Colonic mucosa (tissue), 4 donors: ENCODE results near the gene PGR. TPM values are rescaled to one million over a fixed set of nuclear protein-coding genes. Genes with fewer than 3 reads are reported as not detected.

ENCODE experiments used
- DNase-seq: peaks from one replicate; pipeline ENCODE4 v3.0.0-alpha.2; 2020
- H3K27ac ChIP-seq: fragments of 200-600 bp; one replicate; pipeline ENCODE4 v1.8.0; 2021
- H3K27me3 ChIP-seq: fragments of 200-600 bp; one replicate; pipeline ENCODE4 v1.8.0; 2021
- H3K36me3 ChIP-seq: fragments of 200-600 bp; one replicate; pipeline ENCODE4 v1.8.0; 2021
- H3K4me1 ChIP-seq: fragments of 200-600 bp; one replicate; pipeline ENCODE4 v1.8.0; 2021; ENCODE audit warnings: mild to moderate bottlenecking
- H3K4me3 ChIP-seq: fragments of 200-600 bp; one replicate; pipeline ENCODE4 v1.8.0; 2021
- H3K9ac ChIP-seq, 2 donors: one replicate each; pipeline ENCODE4 v1.7.0; 2013; ENCODE audit warnings: control low read depth in 2 of 2, low read depth in 2 of 2, low read length in 2 of 2
- H3K9me3 ChIP-seq: fragments of 200-600 bp; one replicate; pipeline ENCODE4 v1.8.0; 2021
- intact Hi-C: fragments of 100-400 bp; cut with DNase I; formaldehyde crosslinking; loops from one replicate; pipeline ENCODE4 v1.14.1; 2022
- total RNA-seq, 2 donors: library from RNA; stranded (reverse); fragmentation: NEBNext Ultra II Directional in 1 of 2; extraction: Animal tissue kit (Norgen Biotek cat#: 25700) in 1 of 2; gene quantifications; one replicate each; pipeline ENCODE4 v1.2.1, GENCODE V29; 2021
- TF ChIP-seq, protein P1 (sequence below): fragments of 200-600 bp; IDR thresholded peaks from one replicate; pipeline ENCODE4 v1.8.0; 2022; ENCODE audit warnings: antibody characterized with exemption, mild to moderate bottlenecking
- donor health status: healthy.
- donor health status: DM: no; HTN: no; CAD: no.
- donor health status: DM: no; HTN: no; CAD: no.

The PGR gene
- total RNA-seq, 2 donors from 2014 or later, result 0.27 to 0.69 TPM

- H3K27me3 ChIP-seq, result no peaks in the 10 kb centered on the region
- no peaks in the 10 kb centered on the region for H3K36me3 ChIP-seq
- no peaks in the 10 kb centered on the region for H3K4me1 ChIP-seq
- H3K27ac ChIP-seq, result no peak overlapping the region
- no peak for DNase-seq
- no peak overlapping the region for H3K9ac ChIP-seq
- no peaks in the 10 kb centered on the region for H3K9me3 ChIP-seq
- TF ChIP-seq, protein P1, sequence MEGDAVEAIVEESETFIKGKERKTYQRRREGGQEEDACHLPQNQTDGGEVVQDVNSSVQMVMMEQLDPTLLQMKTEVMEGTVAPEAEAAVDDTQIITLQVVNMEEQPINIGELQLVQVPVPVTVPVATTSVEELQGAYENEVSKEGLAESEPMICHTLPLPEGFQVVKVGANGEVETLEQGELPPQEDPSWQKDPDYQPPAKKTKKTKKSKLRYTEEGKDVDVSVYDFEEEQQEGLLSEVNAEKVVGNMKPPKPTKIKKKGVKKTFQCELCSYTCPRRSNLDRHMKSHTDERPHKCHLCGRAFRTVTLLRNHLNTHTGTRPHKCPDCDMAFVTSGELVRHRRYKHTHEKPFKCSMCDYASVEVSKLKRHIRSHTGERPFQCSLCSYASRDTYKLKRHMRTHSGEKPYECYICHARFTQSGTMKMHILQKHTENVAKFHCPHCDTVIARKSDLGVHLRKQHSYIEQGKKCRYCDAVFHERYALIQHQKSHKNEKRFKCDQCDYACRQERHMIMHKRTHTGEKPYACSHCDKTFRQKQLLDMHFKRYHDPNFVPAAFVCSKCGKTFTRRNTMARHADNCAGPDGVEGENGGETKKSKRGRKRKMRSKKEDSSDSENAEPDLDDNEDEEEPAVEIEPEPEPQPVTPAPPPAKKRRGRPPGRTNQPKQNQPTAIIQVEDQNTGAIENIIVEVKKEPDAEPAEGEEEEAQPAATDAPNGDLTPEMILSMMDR, result no peak
- intact Hi-C loops, result no loop called here
- H3K4me3 ChIP-seq, result no peak overlapping the region
Measured at GRCh38 chr11:101049813-101050212, 79.8 kb downstream of the PGR start.

GRCh38 chr11:101049123-101049522 lies 80.5 kb downstream of the PGR start:
- Histone ChIP-seq H3K9ac (no peak overlapping the region), H3K27ac (no peak overlapping the region), H3K4me3 (no peak overlapping the region), H3K9me3 (no peaks in the 10 kb centered on the region), H3K4me1 (no peaks in the 10 kb centered on the region), H3K36me3 (no peaks in the 10 kb centered on the region), H3K27me3 (no peaks in the 10 kb centered on the region)
- intact Hi-C loops, result no loop called here
- DNase-seq, result no peak
- TF ChIP-seq, protein P1, result no peak

GRCh38 chr11:101048479-101048878 lies 81.1 kb downstream of the PGR start:
- H3K4me3 ChIP-seq, result no peak overlapping the region
- H3K9ac ChIP-seq, result no peak overlapping the region
- TF ChIP-seq, protein P1, result no peak
- no peaks in the 10 kb centered on the region for H3K4me1 ChIP-seq
- intact Hi-C loops, result no loop called here
- no peak for DNase-seq
- no peaks in the 10 kb centered on the region for H3K9me3 ChIP-seq
- no peaks in the 10 kb centered on the region for H3K27me3 ChIP-seq
- no peaks in the 10 kb centered on the region for H3K36me3 ChIP-seq
- H3K27ac ChIP-seq, result no peak overlapping the region

DNA sequence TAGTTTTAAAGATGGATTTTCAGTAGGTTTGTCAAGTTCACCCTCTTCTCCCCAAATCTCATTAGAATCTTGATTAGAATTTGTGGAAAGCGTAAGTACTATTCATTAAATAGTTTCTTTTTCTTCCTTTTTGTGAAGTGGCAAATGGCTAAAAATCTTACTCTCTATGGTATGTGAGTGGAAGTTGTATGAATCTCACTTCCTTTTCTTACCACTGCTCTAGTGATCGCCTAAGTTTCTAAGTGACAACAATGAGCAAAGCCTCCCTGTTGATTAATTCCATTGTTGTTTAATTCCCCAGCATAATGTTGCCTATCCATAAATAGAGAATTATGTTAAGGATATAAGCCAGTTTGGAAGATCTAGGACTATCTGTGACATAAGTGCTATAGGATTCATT lies 82.7 kb downstream of the PGR start:
- intact Hi-C loops, result no loop called here
- no peak overlapping the region for H3K27ac ChIP-seq

DNA sequence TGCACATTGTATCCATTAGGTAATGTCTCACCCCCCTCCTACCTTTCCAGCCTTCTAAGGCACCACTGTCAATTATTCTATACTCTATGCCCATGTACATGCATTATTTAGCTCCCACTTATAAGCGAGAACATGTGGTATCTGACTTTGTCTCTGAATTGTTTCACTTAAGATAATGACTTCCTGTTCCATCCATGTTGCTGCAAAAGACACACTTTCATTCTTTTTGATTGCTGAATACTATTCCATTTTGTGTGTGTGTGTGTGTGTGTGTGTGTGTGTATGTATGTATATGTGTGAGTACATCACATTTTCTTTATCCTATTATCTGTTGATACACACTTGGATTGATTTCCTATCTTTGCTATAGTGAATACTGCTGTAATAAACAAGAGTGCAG lies 84.2 kb downstream of the PGR start:
- Histone ChIP-seq H3K9me3 (no peaks in the 10 kb centered on the region), H3K4me3 (no peak overlapping the region), H3K36me3 (no peaks in the 10 kb centered on the region), H3K27ac (no peak overlapping the region), H3K4me1 (no peaks in the 10 kb centered on the region), H3K27me3 (no peaks in the 10 kb centered on the region), H3K9ac (no peak overlapping the region)
- TF ChIP-seq, protein P1, result no peak
- DNase-seq, result no peak
- intact Hi-C loops, result no loop called here

More for the DNA sequence above, 82.7 kb downstream of the PGR start:
- H3K4me1 ChIP-seq, result no peaks in the 10 kb centered on the region
- H3K36me3 ChIP-seq, result no peaks in the 10 kb centered on the region
- DNase-seq, result no peak
- H3K27me3 ChIP-seq, result no peaks in the 10 kb centered on the region
- TF ChIP-seq, protein P1, result no peak
- no peak overlapping the region for H3K9ac ChIP-seq
- H3K4me3 ChIP-seq, result no peak overlapping the region
- H3K9me3 ChIP-seq, result no peaks in the 10 kb centered on the region

DNA sequence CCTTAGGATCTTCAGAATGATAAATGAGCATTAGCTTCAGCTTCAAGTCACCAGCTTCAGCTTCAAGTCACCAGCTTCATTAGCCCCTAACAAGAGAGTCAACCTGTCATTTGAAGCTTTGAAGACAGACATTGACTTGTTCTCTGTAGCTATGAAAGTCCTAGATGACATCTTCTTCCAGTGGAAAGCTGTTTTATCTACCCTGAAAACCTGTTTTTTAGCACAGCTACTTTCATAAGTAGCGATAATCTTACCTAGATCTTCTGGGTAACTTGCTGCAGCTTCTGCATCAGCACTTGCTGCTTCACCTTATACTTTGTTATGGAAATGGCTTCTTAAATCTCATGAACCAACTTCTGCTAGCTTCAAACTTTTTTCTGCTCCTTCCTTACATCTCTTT lies 85.7 kb downstream of the PGR start:
- TF ChIP-seq, protein P1, result no peak

More for the DNA sequence above, 85.7 kb downstream of the PGR start:
- Histone ChIP-seq H3K27ac (no peak overlapping the region), H3K27me3 (no peaks in the 10 kb centered on the region), H3K36me3 (no peaks in the 10 kb centered on the region), H3K9ac (no peak overlapping the region), H3K4me1 (no peaks in the 10 kb centered on the region), H3K9me3 (no peaks in the 10 kb centered on the region), H3K4me3 (no peak overlapping the region)
- intact Hi-C loops, result no loop called here
- no peak for DNase-seq
